ENCODE measurements around the gene MYRIP. TPM values are rescaled to one million over a fixed set of nuclear protein-coding genes. Genes with fewer than 3 reads are reported as not detected.

Gene MYRIP
- total RNA-seq, 1 experiment from 2014 or later = 19.0 TPM

DNA sequence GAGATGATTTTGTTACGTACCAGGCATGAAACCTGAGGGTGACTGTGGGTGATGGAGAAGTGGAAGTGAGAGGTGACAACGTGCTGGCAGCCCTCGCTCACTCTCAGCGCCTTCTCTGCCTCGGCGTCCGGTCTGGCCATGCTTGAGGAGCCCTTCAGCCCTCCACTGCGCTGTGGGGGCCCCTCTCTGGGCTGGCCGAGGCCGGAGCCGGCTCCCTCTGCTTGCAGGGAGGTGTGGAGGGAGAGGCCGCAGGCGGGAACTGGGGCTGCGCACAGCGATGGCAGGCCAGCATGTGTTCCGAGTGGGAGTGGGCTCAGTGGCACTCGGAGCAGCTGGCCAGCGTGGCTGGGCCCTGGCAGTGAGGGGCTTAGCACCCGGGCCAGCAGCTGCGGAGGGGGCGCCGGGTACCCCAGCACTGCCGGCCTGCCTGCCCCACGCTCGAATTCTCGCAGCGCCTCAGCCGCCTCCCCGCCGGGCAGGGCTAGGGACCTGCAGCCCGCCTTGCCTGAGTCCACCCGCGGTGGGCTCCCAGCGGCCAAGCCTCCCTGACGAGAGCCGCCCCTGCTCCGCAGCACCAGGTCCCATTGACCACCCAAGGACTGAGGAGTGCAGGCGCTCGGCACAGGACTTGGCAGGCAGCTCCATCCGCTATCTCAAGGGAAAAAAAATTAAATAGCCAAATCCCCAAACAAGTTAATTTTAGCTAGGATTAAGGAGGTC, 29.7 kb upstream of the MYRIP start:
- Histone ChIP-seq H3K9me2 (replicated peaks; ENCODE audit: insufficient read depth, low read length) (no peaks in the 10 kb centered on the region), H4K20me1 (ENCODE audit: insufficient read depth, low read depth, low read length) (no peaks in the 10 kb centered on the region), H3K79me2 (ENCODE audit: low read length) (no peaks in the 10 kb centered on the region), H3K4me1 (ENCODE audit: low read length) (peaks cover 17% of the 10 kb centered on the region), H3K27ac (ENCODE audit: low read length) (no peak overlapping the region), H2AFZ (ENCODE audit: low read length) (no peak overlapping the region), H3K36me3 (ENCODE audit: insufficient read depth, low read length) (no peaks in the 10 kb centered on the region), H3K4me3 (ENCODE audit: low read length) (no peak overlapping the region), H3K9ac (ENCODE audit: low read length) (no peak overlapping the region), H3K4me2 (ENCODE audit: low read depth, low read length, poor library complexity, severe bottlenecking) (no peak overlapping the region), H3K27me3 (ENCODE audit: low read length) (no peaks in the 10 kb centered on the region), H3K9me3 (ENCODE audit: low read length) (no peaks in the 10 kb centered on the region)
- no peak for DNase-seq

- no peak for DNase-seq
- Histone ChIP-seq H3K4me1 (ENCODE audit: low read length) (peaks cover 17% of the 10 kb centered on the region), H3K36me3 (ENCODE audit: insufficient read depth, low read length) (no peaks in the 10 kb centered on the region), H3K9me3 (ENCODE audit: low read length) (no peaks in the 10 kb centered on the region), H4K20me1 (ENCODE audit: insufficient read depth, low read depth, low read length) (no peaks in the 10 kb centered on the region), H3K4me3 (ENCODE audit: low read length) (no peak overlapping the region), H2AFZ (ENCODE audit: low read length) (no peak overlapping the region), H3K9ac (ENCODE audit: low read length) (no peak overlapping the region), H3K27ac (ENCODE audit: low read length) (no peak overlapping the region), H3K9me2 (replicated peaks; ENCODE audit: insufficient read depth, low read length) (no peaks in the 10 kb centered on the region), H3K79me2 (ENCODE audit: low read length) (no peaks in the 10 kb centered on the region), H3K27me3 (ENCODE audit: low read length) (no peaks in the 10 kb centered on the region), H3K4me2 (ENCODE audit: low read depth, low read length, poor library complexity, severe bottlenecking) (no peak overlapping the region)
Measured at GRCh38 chr3:39780352-39780751, 29.1 kb upstream of the MYRIP start.

- Histone ChIP-seq H3K27ac (ENCODE audit: low read length) (no peak overlapping the region), H3K36me3 (ENCODE audit: insufficient read depth, low read length) (no peaks in the 10 kb centered on the region), H3K9ac (ENCODE audit: low read length) (no peak overlapping the region), H3K4me1 (ENCODE audit: low read length) (peaks cover 17% of the 10 kb centered on the region), H3K79me2 (ENCODE audit: low read length) (no peaks in the 10 kb centered on the region), H2AFZ (ENCODE audit: low read length) (no peak overlapping the region), H3K9me2 (replicated peaks; ENCODE audit: insufficient read depth, low read length) (no peaks in the 10 kb centered on the region), H4K20me1 (ENCODE audit: insufficient read depth, low read depth, low read length) (no peaks in the 10 kb centered on the region), H3K27me3 (ENCODE audit: low read length) (no peaks in the 10 kb centered on the region), H3K4me3 (ENCODE audit: low read length) (no peak overlapping the region), H3K9me3 (ENCODE audit: low read length) (no peaks in the 10 kb centered on the region), H3K4me2 (ENCODE audit: low read depth, low read length, poor library complexity, severe bottlenecking) (no peak overlapping the region)
- DNase-seq = no peak
Measured at GRCh38 chr3:39781025-39781424, 28.4 kb upstream of the MYRIP start.

DNA sequence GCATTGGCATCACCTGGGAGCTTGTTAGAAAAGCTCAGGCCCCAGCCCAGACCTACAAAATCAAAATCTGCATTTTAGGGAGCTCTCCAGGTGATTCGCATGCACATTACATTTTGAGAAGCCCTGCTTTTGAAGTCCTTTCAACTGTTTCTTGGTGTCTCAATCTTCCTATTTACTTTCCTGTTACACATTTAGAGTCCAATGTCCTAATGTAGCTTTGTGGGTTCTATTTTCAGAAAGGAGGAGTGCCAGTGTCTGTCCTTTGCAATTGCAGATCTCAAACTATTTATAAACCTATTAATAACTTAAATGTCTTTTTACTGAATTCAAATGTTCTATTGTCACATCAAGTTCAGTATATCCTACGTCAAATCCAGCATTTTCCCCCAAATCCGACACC, 27.8 kb upstream of the MYRIP start:
- Histone ChIP-seq H4K20me1 (ENCODE audit: insufficient read depth, low read depth, low read length) (no peaks in the 10 kb centered on the region), H3K4me1 (ENCODE audit: low read length) (peaks cover 17% of the 10 kb centered on the region), H3K9me2 (replicated peaks; ENCODE audit: insufficient read depth, low read length) (no peaks in the 10 kb centered on the region), H3K4me3 (ENCODE audit: low read length) (no peak overlapping the region), H3K79me2 (ENCODE audit: low read length) (no peaks in the 10 kb centered on the region), H3K27ac (ENCODE audit: low read length) (no peak overlapping the region), H3K9ac (ENCODE audit: low read length) (no peak overlapping the region), H3K36me3 (ENCODE audit: insufficient read depth, low read length) (no peaks in the 10 kb centered on the region), H3K4me2 (ENCODE audit: low read depth, low read length, poor library complexity, severe bottlenecking) (no peak overlapping the region), H3K27me3 (ENCODE audit: low read length) (no peaks in the 10 kb centered on the region), H3K9me3 (ENCODE audit: low read length) (no peaks in the 10 kb centered on the region), H2AFZ (ENCODE audit: low read length) (no peak overlapping the region)
- DNase-seq = no peak

DNA sequence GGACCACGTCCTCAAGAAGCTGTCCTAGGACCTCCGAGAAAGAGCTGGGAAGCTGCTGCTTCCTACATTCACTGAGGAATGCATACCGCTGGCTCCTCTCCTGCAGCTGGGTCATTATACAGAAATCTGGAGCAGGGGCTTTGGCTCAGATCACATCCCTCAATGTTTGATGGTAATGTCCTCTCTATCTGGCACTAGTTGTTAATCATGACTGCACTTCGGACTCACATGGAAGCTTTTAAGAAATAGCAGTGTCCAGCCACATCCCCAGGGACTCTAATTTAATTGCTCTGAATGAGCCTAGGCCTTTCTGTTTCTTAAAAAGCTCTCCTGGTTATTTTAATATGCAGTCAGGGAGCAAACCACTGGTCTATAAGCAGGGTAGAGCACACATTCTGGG, 25.7 kb upstream of the MYRIP start:
- no peaks in the 10 kb centered on the region for H3K36me3 ChIP-seq (ENCODE audit: insufficient read depth, low read length)
- peak overlapping the region; percentile 4; the same call in 1 of the 2 replicates for H2AFZ ChIP-seq (ENCODE audit: low read length)
- H3K79me2 ChIP-seq (ENCODE audit: low read length) = no peaks in the 10 kb centered on the region
- H4K20me1 ChIP-seq (ENCODE audit: insufficient read depth, low read depth, low read length) = no peaks in the 10 kb centered on the region
- DNase-seq = no peak
- H3K9ac ChIP-seq (ENCODE audit: low read length) = 0 out of 2 replicates have a peak overlapping the region, but pooled peaks have one; percentile 25
- no peak overlapping the region for H3K27ac ChIP-seq (ENCODE audit: low read length)
- no peaks in the 10 kb centered on the region for H3K27me3 ChIP-seq (ENCODE audit: low read length)
- H3K4me2 ChIP-seq (ENCODE audit: low read depth, low read length, poor library complexity, severe bottlenecking) = peak overlapping the region; percentile 47
- H3K4me3 ChIP-seq (ENCODE audit: low read length) = no peak overlapping the region
- no peaks in the 10 kb centered on the region for H3K9me3 ChIP-seq (ENCODE audit: low read length)
- peaks cover 17% of the 10 kb centered on the region for H3K4me1 ChIP-seq (ENCODE audit: low read length)
- H3K9me2 ChIP-seq (replicated peaks; ENCODE audit: insufficient read depth, low read length) = no peaks in the 10 kb centered on the region

- no peak overlapping the region for H3K9ac ChIP-seq (ENCODE audit: low read length)
- no peaks in the 10 kb centered on the region for H3K79me2 ChIP-seq (ENCODE audit: low read length)
- H3K36me3 ChIP-seq (ENCODE audit: insufficient read depth, low read length) = no peaks in the 10 kb centered on the region
- H4K20me1 ChIP-seq (ENCODE audit: insufficient read depth, low read depth, low read length) = no peaks in the 10 kb centered on the region
- no peak overlapping the region for H3K4me2 ChIP-seq (ENCODE audit: low read depth, low read length, poor library complexity, severe bottlenecking)
- no peaks in the 10 kb centered on the region for H3K9me3 ChIP-seq (ENCODE audit: low read length)
- H3K4me1 ChIP-seq (ENCODE audit: low read length) = peaks cover 27% of the 10 kb centered on the region
- no peak overlapping the region for H3K27ac ChIP-seq (ENCODE audit: low read length)
- H3K9me2 ChIP-seq (replicated peaks; ENCODE audit: insufficient read depth, low read length) = no peaks in the 10 kb centered on the region
- H3K27me3 ChIP-seq (ENCODE audit: low read length) = no peaks in the 10 kb centered on the region
- DNase-seq = no peak
- H3K4me3 ChIP-seq (ENCODE audit: low read length) = no peak overlapping the region
- H2AFZ ChIP-seq (ENCODE audit: low read length) = no peak overlapping the region
Measured at GRCh38 chr3:39784922-39785321, 24.5 kb upstream of the MYRIP start.

- H2AFZ ChIP-seq (ENCODE audit: low read length) = no peak overlapping the region
- H4K20me1 ChIP-seq (ENCODE audit: insufficient read depth, low read depth, low read length) = no peaks in the 10 kb centered on the region
- DNase-seq = no peak
- no peak overlapping the region for H3K27ac ChIP-seq (ENCODE audit: low read length)
- no peaks in the 10 kb centered on the region for H3K9me2 ChIP-seq (replicated peaks; ENCODE audit: insufficient read depth, low read length)
- H3K4me2 ChIP-seq (ENCODE audit: low read depth, low read length, poor library complexity, severe bottlenecking) = no peak overlapping the region
- no peaks in the 10 kb centered on the region for H3K79me2 ChIP-seq (ENCODE audit: low read length)
- peaks cover 18% of the 10 kb centered on the region for H3K4me1 ChIP-seq (ENCODE audit: low read length)
- H3K9me3 ChIP-seq (ENCODE audit: low read length) = no peaks in the 10 kb centered on the region
- no peak overlapping the region for H3K9ac ChIP-seq (ENCODE audit: low read length)
- no peaks in the 10 kb centered on the region for H3K27me3 ChIP-seq (ENCODE audit: low read length)
- no peak overlapping the region for H3K4me3 ChIP-seq (ENCODE audit: low read length)
- H3K36me3 ChIP-seq (ENCODE audit: insufficient read depth, low read length) = no peaks in the 10 kb centered on the region
Measured at GRCh38 chr3:39788128-39788883, 21.1 kb upstream of the MYRIP start.

DNA sequence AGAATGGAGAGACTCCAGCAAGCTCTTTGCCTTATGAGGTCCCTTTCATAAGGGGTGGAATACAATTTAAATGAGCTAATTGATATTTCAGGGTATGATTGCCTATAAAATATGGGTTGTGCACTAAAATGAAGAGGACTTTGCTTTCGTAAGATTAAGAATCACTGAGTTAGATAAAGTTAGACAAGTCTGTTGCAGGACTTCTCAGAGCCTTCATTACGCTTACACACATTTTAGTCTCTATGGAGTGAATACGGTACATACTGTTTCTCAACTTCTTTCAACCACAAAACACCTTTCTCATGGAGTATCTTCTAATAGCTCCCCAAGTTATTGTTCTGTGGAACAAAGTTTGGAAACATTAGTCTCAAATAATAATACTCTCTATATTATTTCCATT, 17.8 kb upstream of the MYRIP start:
- no peaks in the 10 kb centered on the region for H3K9me2 ChIP-seq (replicated peaks; ENCODE audit: insufficient read depth, low read length)
- H3K27me3 ChIP-seq (ENCODE audit: low read length) = no peaks in the 10 kb centered on the region
- no peak overlapping the region for H3K27ac ChIP-seq (ENCODE audit: low read length)
- no peak overlapping the region for H2AFZ ChIP-seq (ENCODE audit: low read length)
- H3K36me3 ChIP-seq (ENCODE audit: insufficient read depth, low read length) = no peaks in the 10 kb centered on the region
- H3K79me2 ChIP-seq (ENCODE audit: low read length) = no peaks in the 10 kb centered on the region
- no peaks in the 10 kb centered on the region for H4K20me1 ChIP-seq (ENCODE audit: insufficient read depth, low read depth, low read length)
- H3K4me3 ChIP-seq (ENCODE audit: low read length) = no peak overlapping the region
- peaks cover 31% of the 10 kb centered on the region for H3K4me1 ChIP-seq (ENCODE audit: low read length)
- H3K4me2 ChIP-seq (ENCODE audit: low read depth, low read length, poor library complexity, severe bottlenecking) = no peak overlapping the region
- DNase-seq = no peak
- no peaks in the 10 kb centered on the region for H3K9me3 ChIP-seq (ENCODE audit: low read length)
- no peak overlapping the region for H3K9ac ChIP-seq (ENCODE audit: low read length)

All from Karpas-422 (cell line).